GM19463 (cell line): ENCODE data around the gene BTBD2.

ENCODE experiments used
- ATAC-seq: cut with Tn5 transposase; IDR thresholded peaks from one replicate; pipeline ENCODE4 v1.9.1; 2021; ENCODE audit warnings: mild to moderate bottlenecking, moderate library complexity; ENCODE audit not compliant: unreplicated experiment

BTBD2 gene

GRCh38 chr19:1968279-1969175 is 47.0 kb downstream of the BTBD2 start:
- no peak for ATAC-seq

- no peak for ATAC-seq
Measured at GRCh38 chr19:1967087-1967608, 48.4 kb downstream of the BTBD2 start.

- ATAC-seq, result no peak
Measured at GRCh38 chr19:1962674-1963073, 52.8 kb downstream of the BTBD2 start.

- no peak for ATAC-seq
Measured at GRCh38 chr19:1961000-1961883, 54.3 kb downstream of the BTBD2 start.

GRCh38 chr19:1959928-1960589 is 55.5 kb downstream of the BTBD2 start:
- no peak for ATAC-seq

GRCh38 chr19:1957562-1958248 is 57.8 kb downstream of the BTBD2 start:
- ATAC-seq, result no peak

- no peak for ATAC-seq
Measured at GRCh38 chr19:1956868-1957492, 58.5 kb downstream of the BTBD2 start.

GRCh38 chr19:1956122-1956494 is 59.4 kb downstream of the BTBD2 start:
- no peak for ATAC-seq

- no peak for ATAC-seq
Measured at GRCh38 chr19:1955171-1956121, 60.1 kb downstream of the BTBD2 start.

GRCh38 chr19:1954532-1954933 is 61.0 kb downstream of the BTBD2 start:
- ATAC-seq, result no peak

GRCh38 chr19:1953441-1954094 is 61.9 kb downstream of the BTBD2 start:
- no peak for ATAC-seq

GRCh38 chr19:1953037-1953436 is 62.5 kb downstream of the BTBD2 start:
- ATAC-seq, result no peak

GRCh38 chr19:1952635-1953034 is 62.9 kb downstream of the BTBD2 start:
- ATAC-seq, result no peak

GRCh38 chr19:1950640-1951039 is 64.9 kb downstream of the BTBD2 start:
- ATAC-seq, result no peak

GRCh38 chr19:1949304-1950101 is 66.0 kb downstream of the BTBD2 start:
- no peak for ATAC-seq

- no peak for ATAC-seq
Measured at GRCh38 chr19:1947651-1948209, 67.8 kb downstream of the BTBD2 start.

GRCh38 chr19:1945899-1946298 is 69.6 kb downstream of the BTBD2 start:
- ATAC-seq, result no peak
